Activated CD8-positive, alpha-beta T cell treated with anti-CD3 and anti-CD28 coated beads, Interleukin-2, amount 10 ng/mL, durations not matched to agents 7 days and 5 days (primary cell): ENCODE data around the gene PCDHGB7. TPM values are rescaled to one million over a fixed set of nuclear protein-coding genes. Genes with fewer than 3 reads are reported as not detected.

Experiments used
- ATAC-seq: fragments of 150-1000 bp; cut with Tn5 transposase; one replicate; pipeline ENCODE4 v1.10.0; 2021; ENCODE audit warnings: moderate library complexity
- CTCF ChIA-PET: fragments of 350-600 bp; sonication (Branson Sonifier 250); formaldehyde crosslinking; loops from one replicate; lab custom pipeline; 2021; ENCODE audit warnings: antibody characterized with exemption; lab: Charles Lee
- POLR2A ChIA-PET: fragments of 350-600 bp; sonication (Branson Sonifier 250); formaldehyde crosslinking; loops from one replicate; lab custom pipeline; 2021; ENCODE audit warnings: antibody characterized with exemption; lab: Charles Lee
- DNase-seq: peaks from one replicate; pipeline ENCODE4 v3.0.0-alpha.2; 2020
- H3K27ac Mint-ChIP-seq: one replicate; pipeline ENCODE4 v1.8.0; 2021; ENCODE audit warnings: mild to moderate bottlenecking, mixed read lengths
- H3K27me3 Mint-ChIP-seq: one replicate; pipeline ENCODE4 v1.8.0; 2021; ENCODE audit warnings: low read depth, mixed read lengths
- H3K36me3 Mint-ChIP-seq: one replicate; pipeline ENCODE4 v1.8.0; 2021; ENCODE audit warnings: low read depth, mixed read lengths
- H3K4me1 Mint-ChIP-seq: one replicate; pipeline ENCODE4 v1.8.0; 2021; ENCODE audit warnings: low read depth, mixed read lengths
- H3K4me3 Mint-ChIP-seq: one replicate; pipeline ENCODE4 v1.8.0; 2021; ENCODE audit warnings: mild to moderate bottlenecking, mixed read lengths
- H3K9me3 Mint-ChIP-seq: one replicate; pipeline ENCODE4 v1.8.0; 2022; ENCODE audit warnings: mixed read lengths; ENCODE audit not compliant: insufficient read depth
- total RNA-seq, 2 experiments: library from RNA; stranded (reverse); gene quantifications; one replicate each; pipeline ENCODE4 v1.2.3, GENCODE V29; 2021

The PCDHGB7 gene
- total RNA-seq, 2 experiments from 2014 or later: not detected

GRCh38 chr5:141434006-141434405 is 16.5 kb downstream of the PCDHGB7 start:
- H3K4me3 Mint-ChIP-seq: no peak overlapping the region
- peaks cover 28% of the 10 kb centered on the region for H3K9me3 Mint-ChIP-seq
- POLR2A ChIA-PET: no interaction called here
- DNase-seq (no peak), ATAC-seq (no peak)
- H3K27me3 Mint-ChIP-seq: peaks cover 29% of the 10 kb centered on the region
- peaks cover 18% of the 10 kb centered on the region for H3K4me1 Mint-ChIP-seq
- peaks cover 18% of the 10 kb centered on the region for H3K36me3 Mint-ChIP-seq
- CTCF ChIA-PET: no interaction called here
- no peak overlapping the region for H3K27ac Mint-ChIP-seq

- ATAC-seq: no peak
- Mint-ChIP-seq H3K27ac (no peak overlapping the region), H3K36me3 (peaks cover 2% of the 10 kb centered on the region), H3K4me1 (peaks cover 2% of the 10 kb centered on the region), H3K4me3 (no peak overlapping the region), H3K27me3 (peaks cover 10% of the 10 kb centered on the region), H3K9me3 (peaks cover 7% of the 10 kb centered on the region)
- DNase-seq: no peak
- ChIA-PET CTCF (interaction anchor here (1.7 kb wide), 1 partner anchor 24 kb away, joined by 5 read pairs; the partner anchor contains the start of gene PCDHGA10), POLR2A (no interaction called here)
These were observed 19.7 kb downstream of the PCDHGB7 start for GRCh38 chr5:141437221-141437620.

DNA sequence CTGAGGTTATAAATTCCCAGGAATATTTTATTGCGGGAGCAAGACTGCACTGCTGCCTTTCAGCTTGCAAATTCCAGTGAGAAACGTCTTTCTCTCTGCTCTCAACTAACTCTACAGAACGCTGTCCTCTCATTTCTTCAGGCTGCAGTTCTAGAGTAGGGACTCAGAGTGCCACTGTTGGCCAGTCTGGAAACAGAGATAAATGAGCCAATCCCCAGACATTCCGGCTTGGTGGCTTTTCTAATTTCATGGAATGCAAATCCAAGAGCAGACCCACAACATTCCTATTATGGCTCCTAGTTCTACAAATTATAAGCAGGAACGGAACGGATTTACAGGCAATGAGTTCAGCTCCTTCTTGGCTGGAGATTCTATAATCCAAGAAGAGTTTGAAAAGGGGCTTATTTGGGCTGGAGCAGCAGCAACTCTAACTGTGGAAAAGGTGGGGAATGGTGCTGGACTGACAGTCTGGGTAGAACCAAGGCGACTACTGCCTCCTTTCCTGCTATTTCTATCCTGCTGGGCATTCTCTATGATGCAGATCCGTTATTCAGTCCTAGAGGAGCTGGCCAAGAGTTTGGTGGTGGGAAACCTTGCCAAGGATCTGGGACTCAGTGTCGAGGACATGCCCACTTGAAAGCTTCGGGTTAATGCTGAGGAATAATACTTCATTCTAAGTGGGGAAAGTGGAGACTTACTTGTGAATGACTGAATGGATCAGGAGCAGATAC is 22.1 kb downstream of the PCDHGB7 start:
- Mint-ChIP-seq H3K36me3 (no peaks in the 10 kb centered on the region), H3K4me3 (no peak overlapping the region), H3K9me3 (no peaks in the 10 kb centered on the region), H3K27me3 (no peaks in the 10 kb centered on the region), H3K4me1 (no peaks in the 10 kb centered on the region), H3K27ac (no peak overlapping the region)
- ChIA-PET POLR2A (no interaction called here), CTCF (no interaction called here)
- ATAC-seq: no peak
- no peak for DNase-seq

DNA sequence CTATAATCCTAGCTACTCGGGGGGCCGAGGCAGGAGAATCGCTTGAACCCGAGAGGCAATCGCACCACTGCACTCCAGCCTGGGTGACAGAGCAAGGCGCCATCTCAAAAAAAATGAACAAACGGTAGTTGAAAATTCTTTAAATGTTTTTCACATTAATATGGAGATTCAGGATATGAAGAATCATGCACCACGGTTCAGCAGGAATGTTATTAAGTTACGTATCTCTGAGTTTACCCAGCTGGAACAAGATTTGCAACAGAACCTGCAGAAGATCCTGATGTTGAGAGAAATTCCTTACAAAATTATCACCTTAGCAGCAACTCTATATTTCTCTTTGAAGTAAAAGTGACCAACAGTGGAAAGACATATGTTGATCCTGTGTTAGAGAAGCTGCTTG is 22.9 kb downstream of the PCDHGB7 start:
- ChIA-PET CTCF (interaction anchor here (1.0 kb wide), 1 partner anchor 10 kb away, joined by 4 read pairs; the partner anchor contains the start of gene PCDHGA12), POLR2A (no interaction called here)
- ATAC-seq: no peak
- H3K27me3 Mint-ChIP-seq: peaks cover 1% of the 10 kb centered on the region
- no peak for DNase-seq
- H3K9me3 Mint-ChIP-seq: no peaks in the 10 kb centered on the region
- no peak overlapping the region for H3K4me3 Mint-ChIP-seq
- H3K4me1 Mint-ChIP-seq: no peaks in the 10 kb centered on the region
- no peaks in the 10 kb centered on the region for H3K36me3 Mint-ChIP-seq
- no peak overlapping the region for H3K27ac Mint-ChIP-seq

DNA sequence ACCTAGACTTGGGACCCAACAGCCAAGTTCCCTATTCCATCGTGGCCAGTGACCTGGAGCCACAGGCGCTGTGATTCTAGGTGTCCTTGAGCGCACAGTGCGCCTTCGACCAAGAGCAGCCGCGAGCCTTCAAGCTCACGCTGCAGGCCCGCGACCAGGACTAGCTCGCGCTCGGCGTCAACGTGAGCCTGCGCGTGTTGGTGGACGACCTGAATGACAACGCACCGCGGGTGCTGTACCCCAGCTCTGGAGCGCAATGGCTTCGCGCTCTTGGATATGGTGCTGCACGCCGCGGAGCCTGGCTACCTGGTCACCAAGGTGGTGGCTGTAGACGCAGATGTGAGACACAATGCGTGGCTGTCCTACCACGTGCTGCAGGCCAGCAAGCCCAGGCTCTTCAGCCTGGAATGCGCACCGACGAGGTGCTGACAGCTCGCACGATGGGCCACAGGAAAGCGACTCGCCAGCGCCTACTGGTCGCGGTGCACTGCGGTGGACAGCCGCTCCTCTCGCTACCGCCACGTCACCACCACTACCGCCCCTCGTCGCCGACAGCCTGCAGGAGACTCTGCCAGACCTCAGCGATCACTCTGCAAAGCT is 24.2 kb downstream of the PCDHGB7 start:
- ATAC-seq (no peak), DNase-seq (no peak)
- Mint-ChIP-seq H3K36me3 (no peaks in the 10 kb centered on the region), H3K27me3 (peaks cover 2% of the 10 kb centered on the region), H3K27ac (no peak overlapping the region), H3K4me3 (no peak overlapping the region), H3K4me1 (no peaks in the 10 kb centered on the region), H3K9me3 (no peaks in the 10 kb centered on the region)
- CTCF ChIA-PET: no interaction called here
- POLR2A ChIA-PET: no interaction called here

GRCh38 chr5:141465351-141465750 is 47.9 kb downstream of the PCDHGB7 start:
- H3K4me3 Mint-ChIP-seq: no peak overlapping the region
- H3K27me3 Mint-ChIP-seq: peaks cover 4% of the 10 kb centered on the region
- no peak overlapping the region for H3K27ac Mint-ChIP-seq
- H3K36me3 Mint-ChIP-seq: no peaks in the 10 kb centered on the region
- H3K4me1 Mint-ChIP-seq: no peaks in the 10 kb centered on the region
- ChIA-PET CTCF (interaction anchor here (0.9 kb wide), 1 partner anchor 35 kb away, joined by 3 read pairs; the partner anchor contains the start of gene PCDHGA12), POLR2A (no interaction called here)
- ATAC-seq (no peak), DNase-seq (no peak)
- H3K9me3 Mint-ChIP-seq: no peaks in the 10 kb centered on the region

Other genes with a start within 250 kb of the PCDHGB7 start
- gene PCDHB7, start 245.0 kb upstream of the PCDHGB7 start, total RNA-seq: not detected
- not detected for gene PCDHB8, start 239.9 kb upstream of the PCDHGB7 start, total RNA-seq
- not detected for gene PCDHB16, start 235.3 kb upstream of the PCDHGB7 start, total RNA-seq
- gene PCDHB9, start 230.5 kb upstream of the PCDHGB7 start, total RNA-seq: not detected
- gene PCDHB10, start 225.3 kb upstream of the PCDHGB7 start, total RNA-seq: not detected
- not detected for gene PCDHB11, start 218.1 kb upstream of the PCDHGB7 start, total RNA-seq
- not detected for gene PCDHB12, start 209.0 kb upstream of the PCDHGB7 start, total RNA-seq
- not detected for gene PCDHB13, start 203.8 kb upstream of the PCDHGB7 start, total RNA-seq
- gene PCDHB14, start 194.3 kb upstream of the PCDHGB7 start, total RNA-seq: not detected
- gene PCDHB15, start 172.3 kb upstream of the PCDHGB7 start, total RNA-seq: not detected
- under 1 TPM; 0.39 to 0.84 TPM for gene SLC25A2, start 113.6 kb upstream of the PCDHGB7 start, total RNA-seq
- 10 to 100 TPM; 65.5 to 67.0 TPM for gene TAF7, start 96.9 kb upstream of the PCDHGB7 start, total RNA-seq
- gene PCDHGA1, start 87.2 kb upstream of the PCDHGB7 start, total RNA-seq: not detected
- not detected for gene PCDHGA2, start 78.9 kb upstream of the PCDHGB7 start, total RNA-seq
- not detected for gene PCDHGA3, start 73.8 kb upstream of the PCDHGB7 start, total RNA-seq
- gene PCDHGB1, start 67.6 kb upstream of the PCDHGB7 start, total RNA-seq: not detected
- gene PCDHGA4, start 62.7 kb upstream of the PCDHGB7 start, total RNA-seq: under 1 TPM in 1 of 2 experiments, not detected in 1; 0.10 TPM
- under 1 TPM; 0.13 TPM for gene PCDHGB2, start 57.7 kb upstream of the PCDHGB7 start, total RNA-seq
- gene PCDHGA5, start 53.5 kb upstream of the PCDHGB7 start, total RNA-seq: under 1 TPM; 0.05 to 0.11 TPM
- gene PCDHGB3, start 47.4 kb upstream of the PCDHGB7 start, total RNA-seq: under 1 TPM; 0.16 to 0.26 TPM
- under 1 TPM; 0.08 to 0.11 TPM for gene PCDHGA6, start 43.8 kb upstream of the PCDHGB7 start, total RNA-seq
- not detected for gene PCDHGA7, start 34.9 kb upstream of the PCDHGB7 start, total RNA-seq
- gene PCDHGB4, start 30.0 kb upstream of the PCDHGB7 start, total RNA-seq: not detected
- not detected for gene PCDHGA8, start 25.0 kb upstream of the PCDHGB7 start, total RNA-seq
- under 1 TPM in 1 of 2 experiments, not detected in 1; 0.16 TPM for gene PCDHGB5, start 19.7 kb upstream of the PCDHGB7 start, total RNA-seq
- gene PCDHGA9, start 14.9 kb upstream of the PCDHGB7 start, total RNA-seq: under 1 TPM in 1 of 2 experiments, not detected in 1; 0.08 TPM
- not detected for gene PCDHGB6, start 9.7 kb upstream of the PCDHGB7 start, total RNA-seq
- not detected for gene PCDHGA10, start 4.7 kb upstream of the PCDHGB7 start, total RNA-seq
- gene PCDHGA11, start 3.4 kb downstream of the PCDHGB7 start, total RNA-seq: under 1 TPM in 1 of 2 experiments, not detected in 1; 0.05 TPM
- not detected for gene PCDHGA12, start 12.8 kb downstream of the PCDHGB7 start, total RNA-seq
- gene PCDHGC3, start 58.3 kb downstream of the PCDHGB7 start, total RNA-seq: not detected
- gene PCDHGC4, start 67.4 kb downstream of the PCDHGB7 start, total RNA-seq: not detected
- not detected for gene PCDHGC5, start 71.4 kb downstream of the PCDHGB7 start, total RNA-seq
- gene DIAPH1, start 201.3 kb downstream of the PCDHGB7 start, total RNA-seq: 100 to 1,000 TPM; 281 to 286 TPM
- 10 to 100 TPM; 88.1 to 91.8 TPM for gene HDAC3, start 219.2 kb downstream of the PCDHGB7 start, total RNA-seq
- 10 to 100 TPM; 36.9 to 37.1 TPM for gene RELL2, start 219.3 kb downstream of the PCDHGB7 start, total RNA-seq
- 10 to 100 TPM; 46.9 to 47.8 TPM for gene FCHSD1, start 233.7 kb downstream of the PCDHGB7 start, total RNA-seq